Suprapubic skin (tissue), 4 donors: ENCODE measurements around the gene DOK1. TPM values are rescaled to one million over a fixed set of nuclear protein-coding genes. Genes with fewer than 3 reads are reported as not detected.

Experiments used
- DNase-seq, 2 donors: peaks; one replicate each; pipeline ENCODE4 v3.0.0-alpha.2; 2019; ENCODE audit warnings: low spot score in 2 of 2
- H3K27ac ChIP-seq: fragments of 200-600 bp; sonication (generic); one replicate; pipeline ENCODE4 v1.5.1; 2019
- H3K27me3 ChIP-seq: fragments of 200-600 bp; sonication (generic); one replicate; pipeline ENCODE4 v1.5.1; 2019
- H3K36me3 ChIP-seq: fragments of 200-600 bp; sonication (generic); one replicate; pipeline ENCODE4 v1.5.1; 2019
- H3K4me1 ChIP-seq: fragments of 200-600 bp; sonication (generic); one replicate; pipeline ENCODE4 v1.5.1; 2019
- H3K4me3 ChIP-seq: fragments of 200-600 bp; sonication (generic); one replicate; pipeline ENCODE4 v1.5.1; 2019; ENCODE audit warnings: mild to moderate bottlenecking
- H3K9me3 ChIP-seq: fragments of 200-600 bp; sonication (generic); one replicate; pipeline ENCODE4 v1.5.1; 2019
- CTCF ChIP-seq, 2 donors: fragments of 200-600 bp in 1 of 2; fragments of 450-650 bp in 1 of 2; sonication (generic) in 1 of 2; IDR thresholded peaks; one replicate each; pipeline ENCODE4 v1.5.1; 2016 to 2019; ENCODE audit warnings: antibody characterized with exemption in 2 of 2, mild to moderate bottlenecking in 1 of 2, moderate library complexity in 1 of 2
- EP300 ChIP-seq: sonication (generic); formaldehyde crosslinking; IDR thresholded peaks from one replicate; pipeline ENCODE4 v1.6.1; 2017; ENCODE audit warnings: antibody characterized with exemption
- POLR2A ChIP-seq, 2 donors: fragments of 450-650 bp; IDR thresholded peaks; one replicate each; pipeline ENCODE4 v1.6.1; 2017; ENCODE audit warnings: antibody characterized with exemption in 2 of 2, mild to moderate bottlenecking in 2 of 2, moderate library complexity in 2 of 2
- POLR2AphosphoS5 ChIP-seq, 3 donors: sonication (generic); formaldehyde crosslinking; IDR thresholded peaks; one replicate each; pipeline ENCODE4 v1.6.1; 2017; ENCODE audit warnings: antibody characterized with exemption in 3 of 3
- WGBS: methylation state at CpG from one replicate; pipeline ENCODE4 v1.1.5; 2018; 5-methylcytosine and 5-hydroxymethylcytosine counted together
- total RNA-seq, 4 donors: library from RNA; depleted of rRNA; stranded (reverse); fragments of >200 nt; gene quantifications; one replicate each; pipeline ENCODE4 v1.1.0, GENCODE V29; 2016

DOK1 gene
- total RNA-seq, 4 donors from 2014 or later = 3.3 to 10.6 (median 5.4) TPM

GRCh38 chr2:74584088-74584645, 29.6 kb downstream of the DOK1 start:
- Histone ChIP-seq H3K9me3 (no peaks in the 10 kb centered on the region), H3K36me3 (no peaks in the 10 kb centered on the region), H3K27me3 (no peaks in the 10 kb centered on the region), H3K4me3 (no peak overlapping the region), H3K27ac (no peak overlapping the region), H3K4me1 (no peaks in the 10 kb centered on the region)
- TF ChIP-seq EP300 = no peak
- no peak for TF ChIP-seq POLR2AphosphoS5 (IDR thresholded peaks at IDR 0.05)
- TF ChIP-seq CTCF (IDR thresholded peaks at IDR 0.05) = no peak
- no peak for TF ChIP-seq POLR2A (IDR thresholded peaks at IDR 0.05)
- 56% methylated on average over 2 of the region's 2 CpGs for WGBS
- DNase-seq = no peak

- no peak overlapping the region for H3K27ac ChIP-seq
- H3K4me1 ChIP-seq = no peaks in the 10 kb centered on the region
- H3K36me3 ChIP-seq = no peaks in the 10 kb centered on the region
- peaks cover 6% of the 10 kb centered on the region for H3K27me3 ChIP-seq
- no peaks in the 10 kb centered on the region for H3K9me3 ChIP-seq
- 38% methylated on average over 4 of the region's 4 CpGs for WGBS
- no peak for TF ChIP-seq EP300
- TF ChIP-seq POLR2A (IDR thresholded peaks at IDR 0.05) = no peak
- TF ChIP-seq POLR2AphosphoS5 (IDR thresholded peaks at IDR 0.05) = no peak
- no peak for TF ChIP-seq CTCF (IDR thresholded peaks at IDR 0.05)
- no peak for DNase-seq
- no peak overlapping the region for H3K4me3 ChIP-seq
These were observed 31.1 kb downstream of the DOK1 start for GRCh38 chr2:74585406-74586185.

- H3K36me3 ChIP-seq = no peaks in the 10 kb centered on the region
- peaks cover 14% of the 10 kb centered on the region for H3K27me3 ChIP-seq
- peak in 1 of 2 donors; percentile 66 for DNase-seq
- TF ChIP-seq EP300 (no peak), POLR2AphosphoS5 (IDR thresholded peaks at IDR 0.05) (no peak), POLR2A (IDR thresholded peaks at IDR 0.05) (no peak), CTCF (IDR thresholded peaks at IDR 0.05) (peak; percentile 54 to 72)
- no peak overlapping the region for H3K27ac ChIP-seq
- 31% methylated on average over 6 of the region's 6 CpGs for WGBS
- no peaks in the 10 kb centered on the region for H3K9me3 ChIP-seq
- no peak overlapping the region for H3K4me3 ChIP-seq
- H3K4me1 ChIP-seq = no peaks in the 10 kb centered on the region
These were observed 33.3 kb downstream of the DOK1 start for GRCh38 chr2:74587664-74588277.

GRCh38 chr2:74588664-74589063, 34.1 kb downstream of the DOK1 start:
- Histone ChIP-seq H3K27me3 (peaks cover 20% of the 10 kb centered on the region), H3K27ac (no peak overlapping the region), H3K9me3 (no peaks in the 10 kb centered on the region), H3K4me1 (no peaks in the 10 kb centered on the region), H3K36me3 (no peaks in the 10 kb centered on the region), H3K4me3 (no peak overlapping the region)
- DNase-seq = no peak
- 63% methylated on average over 2 of the region's 2 CpGs for WGBS
- TF ChIP-seq POLR2A (IDR thresholded peaks at IDR 0.05) = no peak
- no peak for TF ChIP-seq EP300
- TF ChIP-seq POLR2AphosphoS5 (IDR thresholded peaks at IDR 0.05) = no peak

- Histone ChIP-seq H3K36me3 (no peaks in the 10 kb centered on the region), H3K27me3 (peaks cover 42% of the 10 kb centered on the region), H3K27ac (no peak overlapping the region), H3K4me1 (no peaks in the 10 kb centered on the region), H3K4me3 (no peak overlapping the region), H3K9me3 (no peaks in the 10 kb centered on the region)
- TF ChIP-seq POLR2A (IDR thresholded peaks at IDR 0.05) (no peak), EP300 (no peak), POLR2AphosphoS5 (IDR thresholded peaks at IDR 0.05) (no peak)
- no peak for DNase-seq
- whole genome bisulfite sequencing = 82% methylated on average over 4 of the region's 4 CpGs
These were observed 39.6 kb downstream of the DOK1 start for GRCh38 chr2:74593826-74594772.
